ENCODE results near the gene TXNRD3. TPM values are rescaled to one million over a fixed set of nuclear protein-coding genes. Genes with fewer than 3 reads are reported as not detected.

The TXNRD3 gene
- total RNA-seq, 1 experiment from 2014 or later = 8.1 TPM

DNA sequence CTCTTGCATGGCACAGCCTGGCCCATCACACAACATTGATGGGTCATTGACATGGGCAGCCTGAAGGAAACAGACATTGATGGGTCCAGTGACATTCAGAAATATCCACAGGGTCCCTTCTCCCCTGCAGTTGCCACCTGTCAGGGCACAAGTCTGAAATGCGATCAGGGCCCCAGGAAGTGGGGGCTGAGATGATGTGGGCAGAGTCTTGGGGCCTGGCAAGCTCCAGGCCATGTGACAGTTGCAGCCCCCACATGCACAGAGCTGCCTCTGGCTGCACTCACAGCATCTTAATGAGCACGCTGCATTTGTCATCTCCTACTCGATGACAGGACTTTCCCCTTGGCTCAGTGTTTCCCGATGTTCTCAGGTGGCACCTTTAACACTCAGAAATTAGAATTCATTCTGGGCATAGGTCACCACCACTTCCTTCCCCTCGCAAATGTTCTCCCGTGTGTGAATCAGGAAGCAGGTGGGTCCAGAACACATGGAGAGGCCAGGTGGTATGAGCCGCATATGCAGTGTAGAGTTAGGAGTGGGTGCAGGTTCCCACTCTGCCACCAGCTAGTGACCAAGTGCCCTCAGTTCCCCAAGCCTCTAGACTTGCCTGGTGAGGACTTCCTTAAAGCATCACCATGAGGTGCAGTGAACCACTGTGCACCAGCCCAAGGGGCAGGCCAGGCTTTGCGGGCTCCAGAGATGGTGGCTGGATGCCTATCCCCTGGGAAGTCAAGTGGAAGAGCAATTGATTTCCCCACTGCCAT is 1.6 kb upstream of the TXNRD3 start:
- Histone ChIP-seq H3K18ac (ENCODE audit: insufficient read length, low read depth, low read length) (no peak overlapping the region), H3K56ac (ENCODE audit: insufficient read length, low read depth, low read length) (no peak overlapping the region), H4K20me1 (ENCODE audit: control insufficient read depth, insufficient read depth, insufficient read length) (no peaks in the 10 kb centered on the region), H3K79me2 (ENCODE audit: insufficient read depth, low read length) (no peaks in the 10 kb centered on the region), H2AFZ (ENCODE audit: low read length) (no peak overlapping the region), H3T11ph (ENCODE audit: low read length) (no peak overlapping the region), H3K9ac (ENCODE audit: extremely low read depth, insufficient read length, low read length) (no peak overlapping the region), H3K9me3 (ENCODE audit: control insufficient read depth, low read depth, low read length) (no peaks in the 10 kb centered on the region), H3K4me2 (ENCODE audit: insufficient read depth, insufficient read length, low read length) (no peak overlapping the region), H2BK15ac (ENCODE audit: low read depth, low read length) (no peak overlapping the region), H4K5ac (ENCODE audit: insufficient read length, low read depth, low read length) (no peak overlapping the region), H2AK5ac (ENCODE audit: insufficient read length, low read length) (no peak overlapping the region), H3K27me3 (ENCODE audit: insufficient read depth, low read length) (no peaks in the 10 kb centered on the region), H4K91ac (ENCODE audit: insufficient read length, low read depth, low read length) (no peak overlapping the region), H3K14ac (ENCODE audit: insufficient read depth, low read length) (no peak overlapping the region), H3K27ac (ENCODE audit: insufficient read length, low read depth, low read length) (no peak overlapping the region), H2BK5ac (ENCODE audit: insufficient read length, low read length) (no peak overlapping the region), H3K23ac (ENCODE audit: insufficient read length, low read depth, low read length) (no peak overlapping the region), H3K4me1 (ENCODE audit: insufficient read depth, low read length) (no peaks in the 10 kb centered on the region), H3K23me2 (ENCODE audit: insufficient read length, low read depth, low read length, poor library complexity, severe bottlenecking) (no peaks in the 10 kb centered on the region), H4K8ac (replicated peaks; ENCODE audit: insufficient read length, low read depth, low read length) (no peak overlapping the region), H2BK20ac (ENCODE audit: low read depth, low read length, poor library complexity, severe bottlenecking) (no peak overlapping the region), H3K79me1 (ENCODE audit: insufficient read depth, low read depth, low read length, poor library complexity, severe bottlenecking) (no peaks in the 10 kb centered on the region), H3K4ac (ENCODE audit: low read depth, low read length) (no peak overlapping the region), H2BK12ac (ENCODE audit: insufficient read length, low read depth, low read length) (no peak overlapping the region), H2BK120ac (ENCODE audit: low read depth, low read length, poor library complexity, severe bottlenecking) (no peak overlapping the region)
- no peak for DNase-seq
- Mint-ChIP-seq H3K36me3 (ENCODE audit: insufficient read depth in 1 of 3, low read depth in 3 of 3) (peaks cover 0 to 2% (median 1%) of the 10 kb centered on the region in 3 experiments; a peak in 3 of 7 replicates), H3K9me3 (peaks cover 10 to 11% of the 10 kb centered on the region in 2 experiments; a peak in 4 of 5 replicates), H3K4me1 (peaks cover 5 to 7% of the 10 kb centered on the region in 2 experiments), H3K27ac (no peak overlapping the region), H3K27me3 (ENCODE audit: low read depth) (peaks cover 62% of the 10 kb centered on the region), H3K4me3 (no peak overlapping the region)
- TF ChIP-seq, protein P1, sequence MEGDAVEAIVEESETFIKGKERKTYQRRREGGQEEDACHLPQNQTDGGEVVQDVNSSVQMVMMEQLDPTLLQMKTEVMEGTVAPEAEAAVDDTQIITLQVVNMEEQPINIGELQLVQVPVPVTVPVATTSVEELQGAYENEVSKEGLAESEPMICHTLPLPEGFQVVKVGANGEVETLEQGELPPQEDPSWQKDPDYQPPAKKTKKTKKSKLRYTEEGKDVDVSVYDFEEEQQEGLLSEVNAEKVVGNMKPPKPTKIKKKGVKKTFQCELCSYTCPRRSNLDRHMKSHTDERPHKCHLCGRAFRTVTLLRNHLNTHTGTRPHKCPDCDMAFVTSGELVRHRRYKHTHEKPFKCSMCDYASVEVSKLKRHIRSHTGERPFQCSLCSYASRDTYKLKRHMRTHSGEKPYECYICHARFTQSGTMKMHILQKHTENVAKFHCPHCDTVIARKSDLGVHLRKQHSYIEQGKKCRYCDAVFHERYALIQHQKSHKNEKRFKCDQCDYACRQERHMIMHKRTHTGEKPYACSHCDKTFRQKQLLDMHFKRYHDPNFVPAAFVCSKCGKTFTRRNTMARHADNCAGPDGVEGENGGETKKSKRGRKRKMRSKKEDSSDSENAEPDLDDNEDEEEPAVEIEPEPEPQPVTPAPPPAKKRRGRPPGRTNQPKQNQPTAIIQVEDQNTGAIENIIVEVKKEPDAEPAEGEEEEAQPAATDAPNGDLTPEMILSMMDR (conservative IDR thresholded peaks at IDR 0.05) = no peak
- WGBS (ENCODE audit: extremely low coverage, insufficient read length, low lambda C conversion rate) = no CpG with 5 or more reads among the region's 8 CpGs

Measured in H9 (cell line).